OCI-LY3 (cell line): ENCODE results near the gene PHF21B.

Experiments used
- CTCF ChIP-seq: fragments of 200-600, 300-600 bp; sonication (generic); IDR thresholded peaks from 2 replicates; pipeline ENCODE4 v1.5.1; 2014; ENCODE audit warnings: antibody characterized with exemption, low read length, low read depth
- EZH2phosphoT487 ChIP-seq: fragments of 200-600 bp; shearing (Covaris generic); IDR thresholded peaks from 2 replicates; pipeline ENCODE4 v1.6.1; 2018; ENCODE audit warnings: antibody characterized with exemption, mixed run types, low read depth

DNA sequence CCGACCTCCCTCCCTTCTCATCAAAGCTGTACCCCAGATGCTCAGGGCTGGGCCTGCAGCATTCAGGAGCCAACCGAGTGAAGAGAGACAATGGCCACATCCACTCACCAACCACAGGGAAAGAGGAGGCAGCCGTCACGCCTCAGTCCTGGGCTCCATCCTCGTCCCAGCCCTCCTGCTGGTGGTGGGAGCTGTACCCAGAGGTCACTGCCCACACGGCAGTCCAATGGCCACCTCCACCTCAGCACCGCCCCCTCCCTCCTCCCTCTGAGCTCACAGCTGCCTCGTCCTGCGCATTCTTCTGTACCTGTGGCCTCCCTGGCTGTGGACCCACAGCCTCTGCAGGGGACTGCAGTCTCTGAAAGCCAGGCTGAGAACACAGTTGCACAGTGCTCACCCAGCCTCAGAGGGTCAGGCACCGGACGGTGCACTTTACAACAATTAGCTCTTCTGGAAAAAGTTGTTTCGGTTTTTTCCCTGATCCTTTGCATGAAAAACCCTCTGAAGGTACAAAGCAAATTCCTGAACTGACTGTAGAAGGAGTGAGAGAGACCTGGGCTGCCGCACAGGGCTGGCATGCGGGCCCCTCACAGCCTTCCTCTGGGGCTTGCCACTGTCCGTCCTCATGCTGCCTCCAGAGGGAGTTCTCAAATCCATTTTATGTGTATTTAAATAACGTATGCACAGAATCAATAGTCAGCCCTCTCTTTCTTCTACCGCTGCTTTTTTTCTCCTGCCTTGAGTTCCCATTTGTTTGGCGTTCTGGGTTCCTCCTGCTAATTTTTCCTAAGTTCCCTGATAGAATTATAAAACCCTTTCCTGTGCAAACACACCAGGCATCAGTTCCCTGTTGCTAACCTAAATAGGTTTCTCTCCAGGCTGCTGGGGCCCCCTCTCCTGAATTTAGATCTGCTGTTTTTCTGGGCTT lies 52.7 kb downstream of the PHF21B start:
- TF ChIP-seq CTCF (0 out of 2 replicates have a peak, but pooled peaks have one; percentile 10), EZH2phosphoT487 (no peak)
